GM19023 (cell line): ENCODE results near the gene PTPN9.
"Not testable (repeated sequence)": the region's sequence is repeated elsewhere in the genome, so short reads cannot be mapped to it uniquely, and the experiment has no call there.

Experiments used
- ATAC-seq: cut with Tn5 transposase; IDR thresholded peaks from one replicate; pipeline ENCODE4 v1.9.1; 2021; ENCODE audit warnings: mild to moderate bottlenecking, moderate library complexity; ENCODE audit not compliant: unreplicated experiment

The PTPN9 gene

DNA sequence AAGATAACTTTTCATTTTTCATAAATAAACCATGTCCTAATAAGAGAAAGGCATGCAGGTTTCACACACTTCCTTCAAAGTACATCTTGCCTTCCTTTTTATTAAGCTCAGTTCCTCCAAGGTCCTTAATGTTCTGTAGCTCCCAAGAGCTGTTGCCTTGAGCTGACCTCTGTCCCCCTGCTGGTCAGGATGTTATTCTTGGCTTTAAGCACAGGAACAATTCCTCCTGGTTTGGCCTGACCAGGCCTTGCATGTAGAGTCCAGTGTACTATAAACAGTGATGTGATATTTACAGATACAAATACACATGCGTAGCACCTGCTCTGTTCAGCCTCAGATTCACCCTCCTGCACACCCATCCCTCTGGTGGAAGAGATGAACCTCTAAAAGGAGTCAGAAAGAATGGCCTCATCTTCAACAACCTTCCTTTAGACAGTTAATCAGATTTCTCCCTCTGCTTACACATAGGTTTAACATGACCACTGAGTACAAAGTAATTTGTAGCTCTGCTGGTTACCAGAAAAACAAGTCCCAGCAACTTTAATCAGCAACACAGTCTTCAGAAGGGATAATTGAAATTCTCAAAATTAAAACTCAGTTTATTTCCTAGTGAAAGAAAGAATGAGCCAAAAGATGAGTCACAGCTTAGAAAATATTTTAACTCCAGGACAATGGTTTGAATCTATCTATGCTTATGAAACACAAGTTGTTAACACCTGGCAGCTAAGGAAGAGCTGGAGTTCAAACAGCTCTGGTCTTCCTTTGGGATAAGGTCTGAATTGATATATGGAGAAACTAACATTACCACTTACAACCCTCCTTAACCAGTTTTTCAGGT, 46.5 kb downstream of the PTPN9 start:
- no peak for ATAC-seq

DNA sequence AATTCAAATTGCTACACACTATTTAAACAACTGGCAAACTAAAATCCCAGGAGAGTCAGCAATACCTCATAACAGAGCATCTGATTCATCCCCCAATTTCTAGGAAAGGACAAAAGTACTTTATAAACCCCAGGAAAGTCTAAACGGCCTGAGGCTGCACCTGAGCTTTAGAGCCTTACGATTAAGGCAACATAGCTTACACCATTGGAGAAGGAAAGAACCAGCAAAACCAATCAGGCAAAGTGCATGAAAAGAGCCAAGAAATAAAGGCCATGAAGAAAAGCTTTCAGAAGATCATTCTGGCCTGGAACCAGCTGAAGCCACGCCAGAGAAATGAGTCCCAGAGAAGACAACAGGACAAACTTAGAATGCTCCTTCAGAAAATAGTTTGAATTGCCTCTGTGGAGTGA, 48.1 kb downstream of the PTPN9 start:
- no peak for ATAC-seq

DNA sequence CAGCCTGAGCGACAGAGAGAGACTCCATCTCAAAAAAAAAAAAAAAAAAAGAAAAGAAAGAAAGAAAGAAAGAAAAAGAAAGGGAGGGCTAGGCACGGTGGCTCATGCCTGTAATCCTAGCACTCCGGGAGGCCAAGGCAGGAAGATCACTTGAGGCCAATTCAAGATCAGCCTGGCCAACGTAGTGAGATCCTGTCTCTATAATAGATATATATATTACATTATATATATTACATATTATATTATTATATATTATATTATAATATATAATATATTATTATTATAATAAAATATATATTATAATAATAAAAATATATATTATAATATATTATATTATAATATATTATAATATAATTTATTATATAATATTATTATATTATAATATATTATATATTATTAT, 48.9 kb downstream of the PTPN9 start:
- ATAC-seq: no peak

DNA sequence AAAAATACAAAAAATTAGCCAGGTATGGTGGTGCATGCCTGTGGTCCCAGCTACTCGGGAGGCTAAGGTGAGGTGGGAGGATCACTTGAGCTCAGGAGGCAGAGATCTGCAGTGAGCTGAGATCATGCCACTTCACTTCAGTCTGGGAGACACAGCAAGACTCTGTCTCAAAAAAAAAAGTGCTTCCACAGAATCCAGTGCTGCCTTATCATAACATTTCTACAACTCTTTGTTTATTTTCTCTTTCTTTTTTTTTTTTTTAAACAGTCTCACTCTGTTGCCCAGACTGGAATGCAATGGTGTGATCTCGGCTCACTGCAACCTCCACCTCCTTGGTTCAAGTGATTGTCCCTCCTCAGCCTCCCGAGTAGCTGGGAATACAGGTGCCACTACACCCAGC, 53.4 kb downstream of the PTPN9 start:
- ATAC-seq: not testable (repeated sequence)

DNA sequence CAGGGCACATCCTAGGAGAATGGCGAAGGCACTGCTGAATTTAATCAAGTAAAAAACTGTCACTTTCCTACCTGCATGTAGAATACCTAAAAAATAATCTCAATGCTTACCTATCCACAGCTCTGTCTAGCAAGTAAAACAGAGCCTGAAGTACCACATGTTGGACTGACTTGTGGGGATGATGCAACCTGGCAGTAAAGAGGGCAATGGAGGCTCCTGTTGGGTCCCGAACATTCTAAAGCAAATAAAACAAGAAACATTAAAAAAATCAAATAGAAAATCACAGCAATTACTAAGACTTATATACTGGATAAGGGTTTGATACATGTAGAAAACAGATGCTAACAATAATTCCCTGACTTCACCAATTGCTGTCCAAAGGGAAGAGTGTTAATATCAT, 56.1 kb downstream of the PTPN9 start:
- no peak for ATAC-seq

DNA sequence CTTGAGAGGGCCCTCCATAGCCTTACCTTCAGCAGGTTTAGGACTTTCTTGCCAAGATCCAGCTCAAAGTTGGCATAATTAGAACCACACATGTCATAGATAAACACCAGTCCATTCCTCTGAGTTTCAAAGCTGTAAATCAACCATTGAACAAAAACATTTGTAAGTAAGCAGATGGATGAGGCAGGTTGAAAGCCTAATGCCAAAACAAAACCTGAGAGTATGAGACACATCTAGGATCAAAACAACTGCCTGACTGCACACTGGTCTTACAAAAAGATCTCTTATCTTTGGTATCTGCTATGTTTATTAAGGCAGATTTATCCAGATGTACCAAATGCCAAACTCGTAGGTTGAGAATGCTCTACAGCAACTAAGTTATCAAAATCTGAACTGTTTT, 61.9 kb downstream of the PTPN9 start:
- ATAC-seq: no peak

DNA sequence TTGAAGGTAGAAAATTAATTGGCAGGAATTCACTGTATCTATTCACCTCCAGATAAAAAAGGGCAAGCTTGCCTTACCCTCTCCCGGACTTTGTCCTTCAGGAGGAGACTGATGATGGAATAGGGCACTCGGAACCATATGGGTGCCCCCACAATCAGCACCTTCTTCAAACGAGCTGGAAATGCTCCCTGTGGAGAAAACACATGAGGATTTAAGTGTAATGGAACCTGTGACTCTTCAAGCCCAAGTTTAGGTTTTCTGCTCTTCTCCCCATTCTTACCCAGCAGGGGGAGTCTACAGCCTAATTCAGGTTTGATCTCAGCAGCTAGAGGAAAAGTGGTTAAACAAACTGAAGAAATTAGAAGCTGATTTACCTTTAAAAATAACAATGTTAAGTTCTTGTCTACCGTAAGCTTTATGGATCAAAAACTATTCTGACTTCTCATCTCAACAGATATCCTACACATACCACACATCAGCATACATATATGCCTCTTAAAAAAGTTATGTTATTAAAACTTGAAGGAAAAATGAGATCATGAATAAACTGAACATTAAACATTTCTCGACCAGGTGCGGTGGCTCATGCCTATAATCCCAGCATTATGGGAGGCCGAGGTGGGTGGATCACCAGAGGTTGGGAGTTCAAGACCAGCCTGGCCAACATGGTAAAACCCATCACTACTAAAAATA, 70.1 kb downstream of the PTPN9 start:
- no peak for ATAC-seq

DNA sequence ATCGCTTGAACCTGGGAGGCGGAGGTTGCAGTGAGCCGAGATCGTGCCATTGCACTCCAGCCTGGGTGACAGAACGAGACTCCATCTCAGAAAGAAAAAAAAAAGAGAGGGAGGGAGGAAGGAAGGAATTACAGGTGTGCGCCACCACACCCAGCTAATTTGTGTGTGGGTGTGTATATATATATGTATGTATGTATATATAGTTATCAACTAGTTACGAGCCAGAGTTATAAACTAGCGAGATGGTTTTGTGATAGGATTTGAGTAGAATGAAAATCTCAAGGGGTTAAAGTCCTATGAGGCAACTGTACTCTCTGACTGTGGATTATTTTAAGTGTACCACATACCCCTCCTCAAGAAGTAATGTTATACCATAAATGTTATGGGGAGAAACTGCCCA, 76.8 kb downstream of the PTPN9 start:
- ATAC-seq: no peak

DNA sequence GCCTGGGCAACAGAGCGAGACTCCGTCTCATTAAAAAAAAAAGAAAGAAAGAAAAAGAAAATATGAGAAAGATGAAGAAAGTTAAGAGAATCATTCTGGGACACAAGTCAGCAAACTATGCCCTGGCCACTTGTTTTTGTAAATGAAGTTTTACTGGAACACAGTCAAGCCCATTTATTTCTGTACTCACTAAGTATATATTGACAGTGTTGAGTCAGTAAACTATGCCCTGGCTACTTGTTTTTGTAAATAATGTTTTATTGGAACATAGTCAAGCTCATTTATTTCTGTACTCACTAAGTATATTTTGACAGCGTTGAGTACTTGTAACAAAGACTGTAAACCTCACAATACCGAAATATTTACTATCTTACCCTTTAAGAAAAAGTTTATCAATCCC, 85.4 kb downstream of the PTPN9 start:
- ATAC-seq: no peak

DNA sequence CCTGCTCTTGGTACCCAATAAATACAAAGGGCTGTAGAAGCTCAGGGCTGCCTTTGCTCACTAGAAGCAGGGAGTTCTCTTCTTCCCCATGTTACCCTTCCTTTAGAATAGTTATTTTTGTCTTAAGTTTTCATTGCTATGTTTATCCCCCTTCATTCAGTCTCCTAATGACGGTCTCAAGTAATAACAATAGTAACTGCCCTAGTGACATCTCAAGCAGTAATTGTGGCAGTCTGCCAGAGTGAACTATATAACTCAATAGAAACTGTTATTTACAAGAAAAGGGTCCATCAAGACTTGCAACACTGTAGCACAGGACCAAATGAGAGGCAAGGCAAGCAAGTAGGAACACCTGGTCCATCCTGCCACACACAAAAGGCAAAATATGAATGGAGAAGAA, 95.2 kb downstream of the PTPN9 start:
- ATAC-seq: no peak

DNA sequence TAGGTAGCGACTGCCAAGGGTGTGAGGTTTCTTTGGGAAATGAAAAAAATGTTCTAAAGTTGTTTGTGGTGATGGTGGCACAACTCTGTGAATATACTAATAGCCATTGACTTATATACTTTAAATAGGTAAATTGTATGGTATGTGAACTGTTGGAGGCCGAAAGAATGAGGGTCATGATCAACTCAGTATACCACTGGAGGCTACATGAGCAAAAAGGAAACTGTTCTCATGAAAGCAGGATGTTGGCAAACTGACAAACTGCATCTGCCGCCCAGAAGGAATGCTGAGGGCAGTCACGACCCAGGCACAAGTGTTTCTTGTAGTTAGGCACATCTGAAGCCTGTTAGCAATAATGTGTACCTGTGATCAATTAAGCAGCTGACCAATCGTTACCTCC, 95.6 kb downstream of the PTPN9 start:
- not testable (repeated sequence) for ATAC-seq

DNA sequence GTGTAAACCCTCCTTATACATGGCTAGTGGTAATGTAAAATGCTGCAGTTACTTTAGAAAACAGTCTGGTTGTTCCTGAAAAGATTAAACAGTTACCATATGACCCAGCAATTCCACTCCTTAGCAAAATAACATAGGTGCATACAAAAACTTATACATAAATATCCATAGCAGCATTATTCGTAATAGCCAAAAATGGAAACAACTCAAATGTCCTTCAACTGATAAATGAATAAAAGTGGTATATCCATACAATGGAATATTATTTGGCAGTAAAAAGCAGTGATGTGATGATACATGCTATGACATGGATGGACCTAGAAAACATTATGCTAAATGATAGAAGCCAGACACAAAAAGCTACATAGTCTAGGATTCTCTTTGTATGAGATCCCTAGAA, 96.0 kb downstream of the PTPN9 start:
- ATAC-seq: no peak

DNA sequence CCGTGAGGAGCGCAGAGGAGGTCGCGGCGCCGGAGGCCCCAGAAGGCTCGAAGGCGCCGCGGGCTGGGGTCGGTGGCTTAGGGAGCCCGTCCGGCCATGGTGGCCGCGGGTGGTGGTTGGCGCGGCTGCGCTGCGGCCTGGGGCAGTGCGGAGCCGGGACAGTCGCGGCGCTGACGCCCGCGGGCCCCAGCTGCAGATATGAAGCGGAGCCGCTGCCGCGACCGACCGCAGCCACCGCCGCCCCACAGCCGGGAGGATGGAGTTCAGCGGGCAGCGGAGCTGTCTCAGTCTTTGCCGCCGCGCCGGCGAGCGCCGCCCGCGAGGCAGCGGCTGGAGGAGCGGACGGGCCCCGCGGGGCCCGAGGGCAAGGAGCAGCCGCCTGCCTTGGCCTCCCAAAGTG, 98.7 kb downstream of the PTPN9 start:
- not testable (repeated sequence) for ATAC-seq

DNA sequence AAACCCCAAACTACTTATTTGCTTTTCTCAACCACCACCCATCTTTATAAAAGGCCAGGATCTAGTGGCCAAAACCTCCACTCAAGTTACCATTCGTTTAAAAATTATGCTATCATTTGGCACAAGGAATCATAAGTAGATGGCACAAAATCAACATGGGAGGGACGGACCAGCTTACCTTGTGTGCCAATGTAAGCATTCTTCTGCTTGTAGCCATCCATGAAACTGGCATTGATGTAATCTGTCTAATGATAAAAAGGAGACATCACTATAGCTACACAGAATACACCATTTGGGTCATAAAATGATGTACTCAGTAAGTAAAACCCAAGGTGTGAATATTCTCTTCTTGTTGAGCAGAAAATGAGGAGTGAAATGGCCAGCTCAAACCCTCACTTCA, 99.4 kb downstream of the PTPN9 start:
- no peak for ATAC-seq

DNA sequence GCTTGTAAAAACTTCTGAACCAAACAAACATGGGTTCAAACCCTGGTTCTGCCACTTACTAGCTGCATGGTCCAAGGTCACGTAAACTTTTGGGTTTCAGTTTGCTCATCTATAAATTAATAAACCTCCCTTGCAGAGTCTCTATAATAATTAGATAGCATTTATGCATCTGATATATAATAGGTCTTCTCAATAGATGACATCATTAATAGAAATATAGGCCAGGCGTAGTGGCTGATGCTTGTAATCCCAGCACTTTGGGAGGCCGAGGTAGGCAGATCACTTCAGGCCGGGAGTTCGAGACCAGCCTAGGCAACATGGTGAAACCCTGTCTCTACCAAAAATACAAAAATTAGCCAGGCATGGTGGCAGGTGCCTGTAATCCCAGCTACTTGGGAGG, 102.0 kb downstream of the PTPN9 start:
- ATAC-seq: not testable (repeated sequence)

DNA sequence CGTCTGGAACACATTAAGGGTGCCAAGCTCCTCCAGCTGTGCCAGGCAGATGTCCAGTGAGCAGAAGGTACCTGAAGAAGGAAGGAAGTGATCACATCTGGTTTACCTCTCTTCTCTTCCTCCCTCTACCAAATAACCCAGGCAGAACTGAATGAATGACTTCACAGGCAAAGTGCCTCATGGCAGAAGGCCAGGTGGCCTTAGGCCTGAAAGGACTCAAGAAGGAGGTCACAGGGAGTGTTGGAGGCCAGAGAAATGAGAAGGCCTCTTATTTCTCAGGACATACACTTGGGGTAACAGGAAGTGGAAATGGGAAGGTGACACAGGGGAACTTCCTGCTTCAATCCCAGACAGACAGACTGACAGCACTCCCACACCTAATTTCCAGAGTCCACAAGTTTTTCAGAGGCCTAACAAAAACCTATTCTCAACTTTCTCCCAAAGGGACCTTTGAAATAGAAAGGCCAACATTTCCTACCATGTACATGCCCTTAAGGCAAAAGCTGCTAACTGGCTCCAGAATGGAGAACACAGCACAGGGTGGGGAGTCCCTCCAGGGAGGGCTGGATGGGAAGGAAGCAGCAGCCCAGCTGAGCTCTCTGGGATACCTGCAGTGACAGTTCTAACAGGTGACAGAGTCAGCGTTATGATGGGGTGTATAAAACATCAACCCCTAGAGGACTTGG, 110.1 kb downstream of the PTPN9 start:
- ATAC-seq: no peak

DNA sequence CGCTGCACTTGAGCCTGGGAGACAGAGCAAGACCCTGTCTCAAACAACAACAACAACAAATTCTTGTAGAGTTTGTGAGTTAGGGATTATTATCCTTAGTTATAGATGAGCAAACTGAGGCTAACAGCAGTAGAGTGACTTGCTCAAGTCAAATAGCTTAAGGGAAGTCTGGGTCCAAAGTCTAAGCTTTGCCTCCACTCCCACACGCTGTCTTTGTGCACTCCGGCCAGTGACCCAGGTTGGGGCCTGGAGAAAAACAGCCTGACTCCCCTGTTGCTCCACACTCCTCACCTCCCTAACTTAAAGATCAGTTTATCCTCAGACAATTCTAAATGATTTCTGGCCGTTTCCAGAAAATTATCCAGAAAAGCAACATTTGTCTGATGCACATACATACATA, 118.5 kb downstream of the PTPN9 start:
- no peak for ATAC-seq

DNA sequence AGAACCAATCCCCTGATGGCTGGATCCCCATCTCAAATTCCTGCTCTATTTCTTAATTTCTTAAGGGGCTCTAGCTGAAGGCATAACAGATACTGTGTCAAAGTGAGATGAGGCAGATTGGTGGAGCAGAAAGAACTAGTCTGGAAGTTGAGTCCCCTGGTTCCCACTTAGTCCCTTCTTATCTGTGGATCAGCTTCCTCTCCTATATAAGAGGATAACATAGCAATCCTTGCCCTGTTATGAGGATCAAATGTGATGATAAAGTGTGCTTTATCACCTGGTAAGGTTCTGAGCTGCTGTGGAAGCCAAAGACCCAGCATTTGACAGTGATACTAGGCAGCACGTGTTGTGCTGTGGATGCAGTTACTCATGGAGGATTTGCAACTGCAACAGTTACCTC, 119.5 kb downstream of the PTPN9 start:
- ATAC-seq: no peak

DNA sequence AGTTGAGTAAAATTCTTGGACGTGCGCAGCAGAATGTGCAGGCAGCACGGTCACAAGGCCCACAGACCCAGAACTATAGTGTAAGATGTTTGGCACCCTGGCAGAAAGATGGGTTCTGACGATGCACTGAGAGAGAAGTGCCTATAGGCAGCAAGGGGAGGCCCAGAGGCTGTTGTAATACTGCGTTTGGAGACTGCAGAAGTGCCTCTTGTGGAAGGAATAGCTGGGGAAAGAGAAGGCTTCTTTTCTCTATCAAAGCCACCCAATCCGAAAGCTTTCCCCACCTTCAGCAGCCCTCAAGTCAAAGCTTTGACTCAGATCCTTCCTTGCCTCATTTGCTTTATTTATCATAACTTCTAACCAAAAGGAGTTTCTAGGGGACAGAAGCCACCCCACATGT, 122.4 kb downstream of the PTPN9 start:
- no peak for ATAC-seq

DNA sequence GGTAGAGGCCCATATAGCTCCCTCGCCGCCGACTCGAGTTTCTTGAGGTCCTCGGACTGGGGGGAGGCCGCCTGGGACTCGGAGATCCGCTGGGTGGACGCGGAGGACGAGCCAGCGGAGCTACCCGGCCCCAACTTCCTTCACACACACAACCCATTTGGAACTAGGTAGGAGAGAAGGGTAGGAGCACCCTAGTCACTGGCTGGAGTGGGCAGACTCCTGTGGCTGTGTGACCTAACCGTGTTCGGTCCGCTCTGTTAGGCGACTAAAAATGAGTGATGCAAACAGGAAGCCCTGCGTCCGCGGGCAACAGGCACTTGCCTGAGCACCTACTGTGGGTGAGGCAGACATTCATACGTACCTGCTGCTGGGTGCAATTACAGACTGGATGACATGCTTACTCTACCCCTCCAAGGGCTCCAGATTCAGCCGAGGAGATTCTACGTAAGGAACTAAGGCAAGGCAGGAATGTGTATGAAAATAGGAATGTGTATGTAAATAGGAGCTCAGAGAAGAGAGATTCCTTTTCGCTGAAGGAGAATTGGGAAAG, 123.1 kb downstream of the PTPN9 start:
- no peak for ATAC-seq

DNA sequence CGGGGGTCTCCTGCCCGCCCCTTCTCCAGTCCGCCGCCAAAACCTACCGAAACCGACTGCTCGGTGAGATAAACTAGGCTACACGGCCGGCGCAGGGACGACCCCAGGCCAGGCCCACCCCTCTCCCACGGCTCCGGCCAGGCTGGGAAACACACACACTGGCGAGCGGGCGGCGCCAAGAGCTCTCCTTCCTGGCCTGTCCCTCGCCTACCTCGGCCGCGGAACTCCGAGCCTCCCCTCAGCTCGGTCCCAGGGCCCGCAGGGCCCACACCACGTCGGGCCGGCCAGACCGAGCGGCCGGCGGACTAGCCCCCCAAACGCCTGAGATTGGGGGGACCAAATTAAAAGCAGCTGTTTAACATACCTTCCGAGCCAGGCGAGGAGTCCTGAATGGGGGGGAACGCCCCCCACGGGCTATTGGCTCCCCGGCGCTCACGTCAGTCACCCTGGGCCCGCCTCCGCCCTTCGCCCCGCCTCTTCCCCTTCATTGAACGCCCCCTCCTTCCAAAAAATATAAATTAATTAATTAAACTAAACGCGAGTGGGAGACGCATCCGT, 123.6 kb downstream of the PTPN9 start:
- no peak for ATAC-seq
